K562 (cell line): Measurements from ENCODE around the gene RNF152. TPM values are rescaled to one million over a fixed set of nuclear protein-coding genes. Genes with fewer than 3 reads are reported as not detected.

Experiments
- ETV6 ChIP-seq, 3 experiments: fragments of 150-350 bp in 1 of 3; sonication (generic) in 1 of 3; formaldehyde crosslinking in 1 of 3; IDR thresholded peaks; 2 replicates each; pipeline versions ENCODE4 v1.6.1 to v1.8.0; 2014 to 2022; ENCODE audit warnings: borderline replicate concordance in 2 of 3, low read depth in 2 of 3, antibody characterized with exemption in 1 of 3, low read length in 1 of 3, mild to moderate bottlenecking in 1 of 3, missing genetic modification reagents in 1 of 3
- HNRNPL ChIP-seq: fragments of 200-400 bp; formaldehyde crosslinking; IDR thresholded peaks from 2 replicates; pipeline ENCODE4 v1.6.1; 2017; ENCODE audit warnings: low read depth, mild to moderate bottlenecking, low read length
- JUN ChIP-seq, 2 experiments: sonication (generic) in 1 of 2; formaldehyde crosslinking in 1 of 2; IDR thresholded peaks; 2 replicates each; pipeline versions ENCODE4 v1.6.1 to v1.8.0; 2012 to 2022; ENCODE audit warnings: borderline replicate concordance in 2 of 2, mild to moderate bottlenecking in 2 of 2, improper control_type of control experiment in 1 of 2, low read depth in 1 of 2, low read length in 1 of 2, missing genetic modification reagents in 1 of 2
- LEF1 ChIP-seq: fragments of 450-650 bp; IDR thresholded peaks from 2 replicates; pipeline ENCODE4 v1.6.1; 2016; ENCODE audit warnings: mild to moderate bottlenecking
- PML ChIP-seq: IDR thresholded peaks from 2 replicates; pipeline ENCODE4 v1.6.1; 2012; ENCODE audit warnings: low read length, inconsistent platforms
- POLR2AphosphoS2 ChIP-seq: IDR thresholded peaks from 2 replicates; pipeline ENCODE4 v1.6.1; 2012; ENCODE audit warnings: low read length, improper control_type of control experiment
- PPARD ChIP-seq: fragments of 250-450 bp; sonication (Bioruptor Pico); IDR thresholded peaks from 2 replicates; pipeline ENCODE4 v1.8.0; 2022; ENCODE audit warnings: inconsistent platforms, mild to moderate bottlenecking, moderate library complexity
- SMAD1 ChIP-seq: fragments of 150-350 bp; IDR thresholded peaks from 2 replicates; pipeline ENCODE4 v1.6.1; 2014; ENCODE audit warnings: low read length, low read depth; ENCODE audit not compliant: partially characterized antibody
- TGIF2 ChIP-seq: sonication (generic); formaldehyde crosslinking; IDR thresholded peaks from 2 replicates; pipeline ENCODE4 v1.8.1; 2022; ENCODE audit warnings: mild to moderate bottlenecking, missing genetic modification reagents, moderate library complexity
- ZNF551 ChIP-seq: fragments of 250-450 bp; sonication (Bioruptor Pico); IDR thresholded peaks from 2 replicates; pipeline ENCODE4 v1.5.0; 2021; ENCODE audit warnings: mild to moderate bottlenecking, moderate library complexity
- polyA plus RNA-seq, 8 experiments: library from polyadenylated mRNA; depleted of rRNA in 4 of 8; stranded (reverse) in 5 of 8; unstranded in 3 of 8; fragments of >200 nt; fragmentation: Nextera tagmentation in 2 of 8; fragmentation: Illumina TruSeq in 1 of 8; extraction: Ambion mirVana in 2 of 8; extraction: Trizol in 1 of 8; gene quantifications; 2 replicates each; pipeline versions ENCODE4 v1.2.1 to v1.2.3, GENCODE V29; 2011 to 2014; ENCODE audit warnings: inconsistent platforms in 1 of 8, missing spikeins in 1 of 8
- total RNA-seq, 7 experiments: library from RNA; depleted of rRNA in 6 of 7; stranded (reverse); fragments of >200 nt in 6 of 7; fragmentation: Illumina TruSeq in 2 of 7; extraction: Trizol in 2 of 7; gene quantifications; 2 replicates each; pipeline versions ENCODE4 v1.2.1 to v1.2.3, GENCODE V29; 2011 to 2021; ENCODE audit warnings: low replicate concordance in 1 of 7
- TF ChIP-seq, protein P1 (sequence below): fragments of 200-600 bp; sonication (generic); IDR thresholded peaks from one replicate; pipeline ENCODE4 v1.6.1; 2012; ENCODE audit warnings: mild to moderate bottlenecking, low read depth, low read length, inconsistent platforms
- TF ChIP-seq, protein P2 (sequence below): fragments of 450-650 bp; IDR thresholded peaks from 2 replicates; pipeline ENCODE4 v1.6.1; 2017; ENCODE audit warnings: antibody characterized with exemption
- TF ChIP-seq, protein P3 (sequence below): fragments of 200-800 bp; sonication (Bioruptor generic); IDR thresholded peaks from 2 replicates; pipeline ENCODE4 v1.6.1; 2017; ENCODE audit warnings: missing genetic modification characterization, missing compliant biosample characterization

The RNF152 gene
- total and polyA plus RNA-seq, 9 of the 15 experiments (the other 6 are each of a cell fraction or from before 2014, with no cell fraction given): 0.04 to 0.05 TPM; not detected in 7

DNA sequence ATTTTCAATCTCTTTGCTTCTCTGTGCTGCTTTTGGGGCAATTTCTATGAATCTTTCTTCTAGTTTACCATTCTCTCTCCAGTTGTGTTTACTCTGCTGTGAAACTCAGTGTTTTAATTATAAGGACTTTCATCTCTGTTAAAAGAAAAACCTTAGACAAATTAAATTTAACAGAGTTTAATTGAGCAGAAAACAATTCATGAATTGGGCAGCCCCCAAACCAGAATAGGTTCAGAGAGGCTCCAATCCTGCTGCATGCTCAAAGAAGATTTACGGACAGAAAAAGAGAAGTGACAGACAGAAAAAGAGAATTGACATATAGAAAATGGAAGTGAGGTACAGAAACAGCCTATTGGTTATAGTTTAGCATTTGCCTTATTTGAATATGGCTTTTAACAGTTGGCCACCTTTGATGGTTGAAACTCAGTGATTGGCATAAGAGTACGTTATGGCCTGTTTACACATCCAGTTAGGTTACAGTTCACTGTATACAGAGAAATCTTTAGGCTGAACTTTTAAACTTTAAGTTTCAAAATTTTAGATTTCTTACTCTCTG is 120.4 kb downstream of the RNF152 start (continued):
- TF ChIP-seq, protein P1, sequence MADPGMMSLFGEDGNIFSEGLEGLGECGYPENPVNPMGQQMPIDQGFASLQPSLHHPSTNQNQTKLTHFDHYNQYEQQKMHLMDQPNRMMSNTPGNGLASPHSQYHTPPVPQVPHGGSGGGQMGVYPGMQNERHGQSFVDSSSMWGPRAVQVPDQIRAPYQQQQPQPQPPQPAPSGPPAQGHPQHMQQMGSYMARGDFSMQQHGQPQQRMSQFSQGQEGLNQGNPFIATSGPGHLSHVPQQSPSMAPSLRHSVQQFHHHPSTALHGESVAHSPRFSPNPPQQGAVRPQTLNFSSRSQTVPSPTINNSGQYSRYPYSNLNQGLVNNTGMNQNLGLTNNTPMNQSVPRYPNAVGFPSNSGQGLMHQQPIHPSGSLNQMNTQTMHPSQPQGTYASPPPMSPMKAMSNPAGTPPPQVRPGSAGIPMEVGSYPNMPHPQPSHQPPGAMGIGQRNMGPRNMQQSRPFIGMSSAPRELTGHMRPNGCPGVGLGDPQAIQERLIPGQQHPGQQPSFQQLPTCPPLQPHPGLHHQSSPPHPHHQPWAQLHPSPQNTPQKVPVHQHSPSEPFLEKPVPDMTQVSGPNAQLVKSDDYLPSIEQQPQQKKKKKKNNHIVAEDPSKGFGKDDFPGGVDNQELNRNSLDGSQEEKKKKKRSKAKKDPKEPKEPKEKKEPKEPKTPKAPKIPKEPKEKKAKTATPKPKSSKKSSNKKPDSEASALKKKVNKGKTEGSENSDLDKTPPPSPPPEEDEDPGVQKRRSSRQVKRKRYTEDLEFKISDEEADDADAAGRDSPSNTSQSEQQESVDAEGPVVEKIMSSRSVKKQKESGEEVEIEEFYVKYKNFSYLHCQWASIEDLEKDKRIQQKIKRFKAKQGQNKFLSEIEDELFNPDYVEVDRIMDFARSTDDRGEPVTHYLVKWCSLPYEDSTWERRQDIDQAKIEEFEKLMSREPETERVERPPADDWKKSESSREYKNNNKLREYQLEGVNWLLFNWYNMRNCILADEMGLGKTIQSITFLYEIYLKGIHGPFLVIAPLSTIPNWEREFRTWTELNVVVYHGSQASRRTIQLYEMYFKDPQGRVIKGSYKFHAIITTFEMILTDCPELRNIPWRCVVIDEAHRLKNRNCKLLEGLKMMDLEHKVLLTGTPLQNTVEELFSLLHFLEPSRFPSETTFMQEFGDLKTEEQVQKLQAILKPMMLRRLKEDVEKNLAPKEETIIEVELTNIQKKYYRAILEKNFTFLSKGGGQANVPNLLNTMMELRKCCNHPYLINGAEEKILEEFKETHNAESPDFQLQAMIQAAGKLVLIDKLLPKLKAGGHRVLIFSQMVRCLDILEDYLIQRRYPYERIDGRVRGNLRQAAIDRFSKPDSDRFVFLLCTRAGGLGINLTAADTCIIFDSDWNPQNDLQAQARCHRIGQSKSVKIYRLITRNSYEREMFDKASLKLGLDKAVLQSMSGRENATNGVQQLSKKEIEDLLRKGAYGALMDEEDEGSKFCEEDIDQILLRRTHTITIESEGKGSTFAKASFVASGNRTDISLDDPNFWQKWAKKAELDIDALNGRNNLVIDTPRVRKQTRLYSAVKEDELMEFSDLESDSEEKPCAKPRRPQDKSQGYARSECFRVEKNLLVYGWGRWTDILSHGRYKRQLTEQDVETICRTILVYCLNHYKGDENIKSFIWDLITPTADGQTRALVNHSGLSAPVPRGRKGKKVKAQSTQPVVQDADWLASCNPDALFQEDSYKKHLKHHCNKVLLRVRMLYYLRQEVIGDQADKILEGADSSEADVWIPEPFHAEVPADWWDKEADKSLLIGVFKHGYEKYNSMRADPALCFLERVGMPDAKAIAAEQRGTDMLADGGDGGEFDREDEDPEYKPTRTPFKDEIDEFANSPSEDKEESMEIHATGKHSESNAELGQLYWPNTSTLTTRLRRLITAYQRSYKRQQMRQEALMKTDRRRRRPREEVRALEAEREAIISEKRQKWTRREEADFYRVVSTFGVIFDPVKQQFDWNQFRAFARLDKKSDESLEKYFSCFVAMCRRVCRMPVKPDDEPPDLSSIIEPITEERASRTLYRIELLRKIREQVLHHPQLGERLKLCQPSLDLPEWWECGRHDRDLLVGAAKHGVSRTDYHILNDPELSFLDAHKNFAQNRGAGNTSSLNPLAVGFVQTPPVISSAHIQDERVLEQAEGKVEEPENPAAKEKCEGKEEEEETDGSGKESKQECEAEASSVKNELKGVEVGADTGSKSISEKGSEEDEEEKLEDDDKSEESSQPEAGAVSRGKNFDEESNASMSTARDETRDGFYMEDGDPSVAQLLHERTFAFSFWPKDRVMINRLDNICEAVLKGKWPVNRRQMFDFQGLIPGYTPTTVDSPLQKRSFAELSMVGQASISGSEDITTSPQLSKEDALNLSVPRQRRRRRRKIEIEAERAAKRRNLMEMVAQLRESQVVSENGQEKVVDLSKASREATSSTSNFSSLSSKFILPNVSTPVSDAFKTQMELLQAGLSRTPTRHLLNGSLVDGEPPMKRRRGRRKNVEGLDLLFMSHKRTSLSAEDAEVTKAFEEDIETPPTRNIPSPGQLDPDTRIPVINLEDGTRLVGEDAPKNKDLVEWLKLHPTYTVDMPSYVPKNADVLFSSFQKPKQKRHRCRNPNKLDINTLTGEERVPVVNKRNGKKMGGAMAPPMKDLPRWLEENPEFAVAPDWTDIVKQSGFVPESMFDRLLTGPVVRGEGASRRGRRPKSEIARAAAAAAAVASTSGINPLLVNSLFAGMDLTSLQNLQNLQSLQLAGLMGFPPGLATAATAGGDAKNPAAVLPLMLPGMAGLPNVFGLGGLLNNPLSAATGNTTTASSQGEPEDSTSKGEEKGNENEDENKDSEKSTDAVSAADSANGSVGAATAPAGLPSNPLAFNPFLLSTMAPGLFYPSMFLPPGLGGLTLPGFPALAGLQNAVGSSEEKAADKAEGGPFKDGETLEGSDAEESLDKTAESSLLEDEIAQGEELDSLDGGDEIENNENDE: no peak
- TF ChIP-seq TGIF2 (CRISPR knock-in tag): no peak
- no peak for TF ChIP-seq LEF1
- no peak for TF ChIP-seq PPARD (CRISPR knock-in tag)
- TF ChIP-seq, protein P2, sequence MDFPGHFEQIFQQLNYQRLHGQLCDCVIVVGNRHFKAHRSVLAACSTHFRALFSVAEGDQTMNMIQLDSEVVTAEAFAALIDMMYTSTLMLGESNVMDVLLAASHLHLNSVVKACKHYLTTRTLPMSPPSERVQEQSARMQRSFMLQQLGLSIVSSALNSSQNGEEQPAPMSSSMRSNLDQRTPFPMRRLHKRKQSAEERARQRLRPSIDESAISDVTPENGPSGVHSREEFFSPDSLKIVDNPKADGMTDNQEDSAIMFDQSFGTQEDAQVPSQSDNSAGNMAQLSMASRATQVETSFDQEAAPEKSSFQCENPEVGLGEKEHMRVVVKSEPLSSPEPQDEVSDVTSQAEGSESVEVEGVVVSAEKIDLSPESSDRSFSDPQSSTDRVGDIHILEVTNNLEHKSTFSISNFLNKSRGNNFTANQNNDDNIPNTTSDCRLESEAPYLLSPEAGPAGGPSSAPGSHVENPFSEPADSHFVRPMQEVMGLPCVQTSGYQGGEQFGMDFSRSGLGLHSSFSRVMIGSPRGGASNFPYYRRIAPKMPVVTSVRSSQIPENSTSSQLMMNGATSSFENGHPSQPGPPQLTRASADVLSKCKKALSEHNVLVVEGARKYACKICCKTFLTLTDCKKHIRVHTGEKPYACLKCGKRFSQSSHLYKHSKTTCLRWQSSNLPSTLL: no peak
- TF ChIP-seq, protein P3, sequence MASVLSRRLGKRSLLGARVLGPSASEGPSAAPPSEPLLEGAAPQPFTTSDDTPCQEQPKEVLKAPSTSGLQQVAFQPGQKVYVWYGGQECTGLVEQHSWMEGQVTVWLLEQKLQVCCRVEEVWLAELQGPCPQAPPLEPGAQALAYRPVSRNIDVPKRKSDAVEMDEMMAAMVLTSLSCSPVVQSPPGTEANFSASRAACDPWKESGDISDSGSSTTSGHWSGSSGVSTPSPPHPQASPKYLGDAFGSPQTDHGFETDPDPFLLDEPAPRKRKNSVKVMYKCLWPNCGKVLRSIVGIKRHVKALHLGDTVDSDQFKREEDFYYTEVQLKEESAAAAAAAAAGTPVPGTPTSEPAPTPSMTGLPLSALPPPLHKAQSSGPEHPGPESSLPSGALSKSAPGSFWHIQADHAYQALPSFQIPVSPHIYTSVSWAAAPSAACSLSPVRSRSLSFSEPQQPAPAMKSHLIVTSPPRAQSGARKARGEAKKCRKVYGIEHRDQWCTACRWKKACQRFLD: no peak
- TF ChIP-seq JUN (IDR thresholded peaks at IDR 0.05; ENCODE audit: borderline replicate concordance, low read depth, low read length): no peak
- no peak for TF ChIP-seq JUN (CRISPR knock-in tag; IDR thresholded peaks at IDR 0.05; ENCODE audit: borderline replicate concordance)
- no peak for TF ChIP-seq ETV6 (IDR thresholded peaks at IDR 0.05; ENCODE audit: borderline replicate concordance in 1 of 2, low read depth in 2 of 2, low read length in 1 of 2)
- no peak for TF ChIP-seq ETV6 (CRISPR knock-in tag; IDR thresholded peaks at IDR 0.05; ENCODE audit: borderline replicate concordance)
- no peak for TF ChIP-seq PML
- no peak for TF ChIP-seq ZNF551 (CRISPR knock-in tag)
- no peak for TF ChIP-seq HNRNPL
- no peak for TF ChIP-seq POLR2AphosphoS2
- no peak for TF ChIP-seq SMAD1
